GM12878 (cell line): ENCODE data around the gene NUP210L. TPM values are rescaled to one million over a fixed set of nuclear protein-coding genes. Genes with fewer than 3 reads are reported as not detected.

Experiments used
- ATF2 ChIP-seq: IDR thresholded peaks from 2 replicates; pipeline ENCODE4 v1.6.1; 2012; ENCODE audit warnings: low read length, inconsistent platforms
- BCLAF1 ChIP-seq: fragments of 450-650 bp; IDR thresholded peaks from 2 replicates; pipeline ENCODE4 v1.6.1; 2017; ENCODE audit warnings: antibody characterized with exemption, mild to moderate bottlenecking, moderate library complexity
- BHLHE40 ChIP-seq, 2 experiments: fragments of 450-650 bp in 1 of 2; IDR thresholded peaks; 2 replicates each; pipeline ENCODE4 v1.6.1; 2011 to 2017; ENCODE audit warnings: low read depth in 2 of 2, borderline replicate concordance in 1 of 2, improper control_type of control experiment in 1 of 2, low read length in 1 of 2, mild to moderate bottlenecking in 1 of 2
- CHD2 ChIP-seq: IDR thresholded peaks from 2 replicates; pipeline ENCODE4 v1.6.1; 2011; ENCODE audit warnings: low read depth, low read length, improper control_type of control experiment, borderline replicate concordance
- CHD4 ChIP-seq: fragments of 200-600 bp; sonication (generic); IDR thresholded peaks from 2 replicates; pipeline ENCODE4 v1.6.1; 2016; ENCODE audit warnings: mild to moderate bottlenecking
- EED ChIP-seq: sonication (generic); IDR thresholded peaks from 2 replicates; pipeline ENCODE4 v1.6.1; 2016; ENCODE audit warnings: antibody characterized with exemption, low read depth
- IKZF1 ChIP-seq: fragments of 450-650 bp; conservative IDR thresholded peaks from 2 replicates; pipeline ENCODE4 v1.6.1; 2017; ENCODE audit warnings: antibody characterized with exemption, mild to moderate bottlenecking
- LARP7 ChIP-seq: fragments of 450-650 bp; IDR thresholded peaks from 2 replicates; pipeline ENCODE4 v1.6.1; 2017; ENCODE audit warnings: mild to moderate bottlenecking
- MLLT1 ChIP-seq: fragments of 450-650 bp; IDR thresholded peaks from 2 replicates; pipeline ENCODE4 v1.6.1; 2016; ENCODE audit warnings: mild to moderate bottlenecking
- PAX5 ChIP-seq: IDR thresholded peaks from 2 replicates; pipeline ENCODE4 v1.6.1; 2011; ENCODE audit warnings: low read depth, low read length, borderline replicate concordance
- RCOR1 ChIP-seq: conservative IDR thresholded peaks from 2 replicates; pipeline ENCODE4 v1.6.1; 2012; ENCODE audit warnings: low read depth, low read length, improper control_type of control experiment
- RELB ChIP-seq: fragments of 450-650 bp; IDR thresholded peaks from 2 replicates; pipeline ENCODE4 v1.6.1; 2017; ENCODE audit warnings: low read depth, mild to moderate bottlenecking, moderate library complexity
- SMC3 ChIP-seq: IDR thresholded peaks from 2 replicates; pipeline ENCODE4 v1.6.1; 2011; ENCODE audit warnings: low read length, improper control_type of control experiment, borderline replicate concordance
- SP1 ChIP-seq: IDR thresholded peaks from one replicate; pipeline ENCODE4 v1.6.1; 2011; ENCODE audit warnings: low read depth, low read length
- SPI1 ChIP-seq: IDR thresholded peaks from 2 replicates; pipeline ENCODE4 v1.6.1; 2011; ENCODE audit warnings: low read depth, mild to moderate bottlenecking, low read length, moderate library complexity, borderline replicate concordance; ENCODE audit not compliant: insufficient read depth
- SREBF1 ChIP-seq: IDR thresholded peaks from 2 replicates; pipeline ENCODE4 v1.6.1; 2012; ENCODE audit warnings: mild to moderate bottlenecking, low read length
- SREBF2 ChIP-seq: IDR thresholded peaks from 2 replicates; pipeline ENCODE4 v1.6.1; 2012; ENCODE audit warnings: mild to moderate bottlenecking, low read length
- SUZ12 ChIP-seq: fragments of 200-600 bp; sonication (generic); IDR thresholded peaks from one replicate; pipeline ENCODE4 v1.6.1; 2018; ENCODE audit warnings: antibody characterized with exemption, mild to moderate bottlenecking; ENCODE audit not compliant: unreplicated experiment
- TARDBP ChIP-seq: IDR thresholded peaks from 2 replicates; pipeline ENCODE4 v1.6.1; 2016; ENCODE audit warnings: borderline replicate concordance
- TBL1XR1 ChIP-seq: IDR thresholded peaks from 2 replicates; pipeline ENCODE4 v1.6.1; 2012; ENCODE audit warnings: low read depth, low read length, improper control_type of control experiment
- TCF12 ChIP-seq: IDR thresholded peaks from 2 replicates; pipeline ENCODE4 v1.6.1; 2011; ENCODE audit warnings: low read depth, mild to moderate bottlenecking, low read length
- YBX1 ChIP-seq: fragments of 450-650 bp; IDR thresholded peaks from 2 replicates; pipeline ENCODE4 v1.6.1; 2016; ENCODE audit warnings: antibody characterized with exemption
- ZBED1 ChIP-seq: IDR thresholded peaks from 2 replicates; pipeline ENCODE4 v1.6.1; 2016; ENCODE audit warnings: borderline replicate concordance
- ZNF217 ChIP-seq: fragments of 450-650 bp; IDR thresholded peaks from 2 replicates; pipeline ENCODE4 v1.6.1; 2017; ENCODE audit warnings: antibody characterized with exemption, mild to moderate bottlenecking
- polyA plus RNA-seq, 11 experiments: library from polyadenylated mRNA; depleted of rRNA in 4 of 11; unstranded in 6 of 11; stranded (reverse) in 5 of 11; fragments of >200 nt; fragmentation: Nextera tagmentation in 4 of 11; fragmentation: Illumina TruSeq in 1 of 11; extraction: Ambion mirVana in 4 of 11; extraction: Trizol in 1 of 11; gene quantifications; 1 replicate in 1 of 11; 2 replicates in 10 of 11; pipeline versions ENCODE4 v1.2.1 to v1.2.3, GENCODE V29; 2011 to 2016; ENCODE audit warnings: inconsistent platforms in 2 of 11, missing spikeins in 2 of 11, low read depth in 1 of 11
- total RNA-seq, 4 experiments: library from RNA; depleted of rRNA in 3 of 4; stranded (reverse); fragments of >200 nt in 3 of 4; fragmentation: Illumina TruSeq in 1 of 4; extraction: Trizol in 1 of 4; gene quantifications; 2 replicates each; pipeline versions ENCODE4 v1.2.1 to v1.2.3, GENCODE V29; 2013 to 2021

NUP210L gene
- total and polyA plus RNA-seq, 10 of the 15 experiments (the other 5 are each of a cell fraction or from before 2014, with no cell fraction given): 0.04 to 0.08 (median 0.07) TPM; not detected in 7

GRCh38 chr1:154183046-154183915, 28.4 kb upstream of the NUP210L start (continued):
- TF ChIP-seq SREBF2 (no peak), RCOR1 (no peak), ATF2 (no peak), ZNF217 (no peak), SP1 (peak; percentile 53), ZBED1 (0 out of 2 replicates have a peak, but pooled peaks have one; percentile 52), SMC3 (no peak), IKZF1 (peak; percentile 91), LARP7 (peak; percentile 80), TCF12 (0 out of 2 replicates have a peak, but pooled peaks have one; percentile 28), RELB (peak; percentile 77; the same call in 1 of the 2 replicates), EED (peak; percentile 92), YBX1 (no peak), PAX5 (no peak), CHD4 (no peak), SUZ12 (no peak), TBL1XR1 (0 out of 2 replicates have a peak, but pooled peaks have one; percentile 47), TARDBP (peak; percentile 62; the same call in 1 of the 2 replicates), BCLAF1 (0 out of 2 replicates have a peak, but pooled peaks have one; percentile 19), BHLHE40 (IDR thresholded peaks at IDR 0.05; ENCODE audit: borderline replicate concordance in 1 of 2, low read depth in 2 of 2, low read length in 1 of 2) (peak in 1 of 2 experiments; percentile 72; a peak in 2 of 4 replicates), MLLT1 (no peak), SPI1 (peak; percentile 38; the same call in 1 of the 2 replicates), SREBF1 (no peak), CHD2 (no peak)
